Hepatocyte (in vitro differentiated cells): ENCODE data around the gene DRAXIN.

ENCODE experiments used
- EZH2 ChIP-seq: fragments of 200-600 bp; sonication (generic); IDR thresholded peaks from 2 replicates; pipeline ENCODE4 v1.6.1; 2016; ENCODE audit warnings: antibody characterized with exemption, mild to moderate bottlenecking, borderline replicate concordance
- TF ChIP-seq, protein P1 (sequence below): fragments of 200-600 bp; sonication (generic); IDR thresholded peaks from 2 replicates; pipeline ENCODE4 v1.5.1; 2016; ENCODE audit warnings: antibody characterized with exemption, mild to moderate bottlenecking; ENCODE audit not compliant: poor library complexity

- TF ChIP-seq, protein P1, sequence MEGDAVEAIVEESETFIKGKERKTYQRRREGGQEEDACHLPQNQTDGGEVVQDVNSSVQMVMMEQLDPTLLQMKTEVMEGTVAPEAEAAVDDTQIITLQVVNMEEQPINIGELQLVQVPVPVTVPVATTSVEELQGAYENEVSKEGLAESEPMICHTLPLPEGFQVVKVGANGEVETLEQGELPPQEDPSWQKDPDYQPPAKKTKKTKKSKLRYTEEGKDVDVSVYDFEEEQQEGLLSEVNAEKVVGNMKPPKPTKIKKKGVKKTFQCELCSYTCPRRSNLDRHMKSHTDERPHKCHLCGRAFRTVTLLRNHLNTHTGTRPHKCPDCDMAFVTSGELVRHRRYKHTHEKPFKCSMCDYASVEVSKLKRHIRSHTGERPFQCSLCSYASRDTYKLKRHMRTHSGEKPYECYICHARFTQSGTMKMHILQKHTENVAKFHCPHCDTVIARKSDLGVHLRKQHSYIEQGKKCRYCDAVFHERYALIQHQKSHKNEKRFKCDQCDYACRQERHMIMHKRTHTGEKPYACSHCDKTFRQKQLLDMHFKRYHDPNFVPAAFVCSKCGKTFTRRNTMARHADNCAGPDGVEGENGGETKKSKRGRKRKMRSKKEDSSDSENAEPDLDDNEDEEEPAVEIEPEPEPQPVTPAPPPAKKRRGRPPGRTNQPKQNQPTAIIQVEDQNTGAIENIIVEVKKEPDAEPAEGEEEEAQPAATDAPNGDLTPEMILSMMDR = no peak
- no peak for TF ChIP-seq EZH2
Measured at GRCh38 chr1:11676386-11677103, 15.0 kb upstream of the DRAXIN start.
